ENCODE results near the gene KCNK17. TPM values are rescaled to one million over a fixed set of nuclear protein-coding genes. Genes with fewer than 3 reads are reported as not detected.

Gene KCNK17
- total RNA-seq, 1 experiment from 2014 or later = not detected

- no peak overlapping the region for H3K27ac ChIP-seq (ENCODE audit: low read length)
- no peak for DNase-seq (ENCODE audit: low read depth, low spot score)
- no peaks in the 10 kb centered on the region for H3K9me3 ChIP-seq (ENCODE audit: control insufficient read depth, insufficient read depth, low read depth, low read length)
- intact Hi-C loops (cut with micrococcal nuclease; ENCODE audit: unreplicated experiment) (loop anchor here (10.0 kb wide), 1 partner anchor 56 kb away; no protein-coding TSS in a partner anchor), in situ Hi-C loops (cut with HindIII; ENCODE audit: low pct_unique_long_range_greater_than_20kb, low sequenced_read_pairs) (no loop called here)
- ChIA-PET POLR2A (interaction anchor here (0.5 kb wide), 1 partner anchor 109 kb away, joined by 4 read pairs; no protein-coding TSS in a partner anchor), CTCF (interaction anchor here (0.7 kb wide), 2 partner anchors 10 to 399 kb away, joined by 3 read pairs; no protein-coding TSS in a partner anchor)
- H3K27me3 ChIP-seq (ENCODE audit: control insufficient read depth, insufficient read depth, low read length) = peaks cover 2% of the 10 kb centered on the region; the same call in 1 of the 2 replicates
- no peaks in the 10 kb centered on the region for H3K4me1 ChIP-seq (ENCODE audit: control insufficient read depth, insufficient read depth, low read length)
- TF ChIP-seq POLR2AphosphoS5 (IDR thresholded peaks at IDR 0.05; ENCODE audit: low read depth, low read length) = no peak
- BruUV-seq (replicated peaks) = no TSS peak
- no peaks in the 10 kb centered on the region for H3K36me3 ChIP-seq (ENCODE audit: control insufficient read depth, insufficient read depth, low read length)
- ATAC-seq = no peak
- no peak overlapping the region for H3K4me3 ChIP-seq (ENCODE audit: low read depth in 2 of 2, low read length in 2 of 2)
These were observed 13.5 kb downstream of the KCNK17 start for GRCh38 chr6:39300739-39301138.

- in situ Hi-C loops (cut with HindIII; ENCODE audit: low pct_unique_long_range_greater_than_20kb, low sequenced_read_pairs) = no loop called here
- DNase-seq (ENCODE audit: low read depth, low spot score) (no peak), ATAC-seq (no peak)
- intact Hi-C loops (cut with micrococcal nuclease; ENCODE audit: unreplicated experiment) = no loop called here
- BruUV-seq (replicated peaks) = no TSS peak
- Histone ChIP-seq H3K27ac (ENCODE audit: low read length) (no peak overlapping the region), H3K9me3 (ENCODE audit: control insufficient read depth, insufficient read depth, low read depth, low read length) (no peaks in the 10 kb centered on the region), H3K4me1 (ENCODE audit: control insufficient read depth, insufficient read depth, low read length) (no peaks in the 10 kb centered on the region), H3K4me3 (ENCODE audit: low read depth in 2 of 2, low read length in 2 of 2) (no peak overlapping the region), H3K36me3 (ENCODE audit: control insufficient read depth, insufficient read depth, low read length) (no peaks in the 10 kb centered on the region), H3K27me3 (ENCODE audit: control insufficient read depth, insufficient read depth, low read length) (peaks cover 2% of the 10 kb centered on the region; the same call in 1 of the 2 replicates)
- POLR2A ChIA-PET = no interaction called here
- no peak for TF ChIP-seq CTCF (IDR thresholded peaks at IDR 0.05)
- no peak for TF ChIP-seq TCF7L2 (IDR thresholded peaks at IDR 0.05; ENCODE audit: low read depth, low read length)
- TF ChIP-seq REST (IDR thresholded peaks at IDR 0.05; ENCODE audit: insufficient read depth in 1 of 2, low read depth in 2 of 2, low read length in 1 of 2) = no peak
- TF ChIP-seq POLR2AphosphoS5 (IDR thresholded peaks at IDR 0.05; ENCODE audit: low read depth, low read length) = no peak
- no peak for TF ChIP-seq SIN3A (IDR thresholded peaks at IDR 0.05; ENCODE audit: borderline replicate concordance, insufficient read depth, low read depth, low read length)
- CTCF ChIA-PET = no interaction called here
These were observed 16.2 kb downstream of the KCNK17 start for GRCh38 chr6:39298061-39298460.

- ATAC-seq (no peak), DNase-seq (ENCODE audit: low read depth, low spot score) (no peak)
- no TSS peak for BruUV-seq (replicated peaks)
- ChIA-PET POLR2A (no interaction called here), CTCF (no interaction called here)
- H3K27me3 ChIP-seq (ENCODE audit: control insufficient read depth, insufficient read depth, low read length) = peaks cover 2% of the 10 kb centered on the region; the same call in 1 of the 2 replicates
- H3K27ac ChIP-seq (ENCODE audit: low read length) = no peak overlapping the region
- in situ Hi-C loops (cut with HindIII; ENCODE audit: low pct_unique_long_range_greater_than_20kb, low sequenced_read_pairs) = no loop called here
- no peaks in the 10 kb centered on the region for H3K4me1 ChIP-seq (ENCODE audit: control insufficient read depth, insufficient read depth, low read length)
- no peaks in the 10 kb centered on the region for H3K9me3 ChIP-seq (ENCODE audit: control insufficient read depth, insufficient read depth, low read depth, low read length)
- H3K4me3 ChIP-seq (ENCODE audit: low read depth in 2 of 2, low read length in 2 of 2) = no peak overlapping the region
- no peak for TF ChIP-seq REST (IDR thresholded peaks at IDR 0.05; ENCODE audit: insufficient read depth in 1 of 2, low read depth in 2 of 2, low read length in 1 of 2)
- no peak for TF ChIP-seq POLR2AphosphoS5 (IDR thresholded peaks at IDR 0.05; ENCODE audit: low read depth, low read length)
- no peak for TF ChIP-seq SIN3A (IDR thresholded peaks at IDR 0.05; ENCODE audit: borderline replicate concordance, insufficient read depth, low read depth, low read length)
- TF ChIP-seq TCF7L2 (IDR thresholded peaks at IDR 0.05; ENCODE audit: low read depth, low read length) = no peak
- no peak for TF ChIP-seq CTCF (IDR thresholded peaks at IDR 0.05)
- no peaks in the 10 kb centered on the region for H3K36me3 ChIP-seq (ENCODE audit: control insufficient read depth, insufficient read depth, low read length)
- intact Hi-C loops (cut with micrococcal nuclease; ENCODE audit: unreplicated experiment) = no loop called here
These were observed 17.2 kb downstream of the KCNK17 start for GRCh38 chr6:39296745-39297640.

Measured in Panc1 (cell line).